Ramos (cell line): ENCODE results near the gene ZNF81.
"Not testable (repeated sequence)": the region's sequence is repeated elsewhere in the genome, so short reads cannot be mapped to it uniquely, and the experiment has no call there.

Experiments used
- in situ Hi-C: fragments of 300-500 bp; cut with MboI; formaldehyde crosslinking; loops from one replicate; pipeline ENCODE4 v1.14.3; 2022; ENCODE audit warnings: low sequenced_read_pairs; ENCODE audit not compliant: unreplicated experiment

Gene ZNF81

DNA sequence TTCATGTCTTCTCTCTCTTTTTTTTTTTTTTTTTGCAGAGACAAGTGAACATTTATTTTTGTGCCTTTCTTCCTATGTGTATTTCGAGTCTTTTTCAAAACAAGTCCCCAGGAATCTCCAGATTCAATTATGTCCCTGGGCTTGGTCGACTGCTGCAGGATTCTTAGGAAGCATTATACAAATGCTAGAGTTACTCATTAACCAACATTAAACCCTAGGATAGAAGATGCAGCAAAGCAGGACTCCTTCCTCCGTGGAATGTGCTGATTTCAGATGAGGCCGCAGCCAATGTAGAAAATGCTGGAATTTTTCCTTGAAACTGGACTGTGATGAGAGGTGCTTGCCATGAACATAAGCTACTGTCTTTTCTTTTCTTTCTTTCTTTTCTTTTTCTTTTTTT lies 3.4 kb downstream of the ZNF81 start:
- in situ Hi-C loops, result no loop called here

DNA sequence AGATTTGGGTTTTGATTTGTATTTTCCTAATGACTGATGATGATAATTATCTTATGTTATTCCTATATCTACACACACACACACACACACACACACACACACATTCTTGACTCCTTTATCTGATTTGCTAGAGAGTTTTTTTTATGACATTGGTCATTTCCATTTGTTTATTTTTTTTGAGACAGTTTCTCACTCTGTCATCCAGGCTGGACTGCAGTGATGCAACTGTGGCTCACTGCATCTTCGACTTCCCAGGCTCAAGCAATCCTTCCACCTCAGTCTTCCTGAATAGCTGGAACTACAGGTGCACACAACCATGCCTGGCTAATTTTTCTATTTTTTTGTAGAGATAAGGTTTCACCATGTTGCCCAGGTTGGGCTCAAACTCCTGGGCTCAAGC lies 6.7 kb downstream of the ZNF81 start:
- in situ Hi-C loops, result no loop called here

DNA sequence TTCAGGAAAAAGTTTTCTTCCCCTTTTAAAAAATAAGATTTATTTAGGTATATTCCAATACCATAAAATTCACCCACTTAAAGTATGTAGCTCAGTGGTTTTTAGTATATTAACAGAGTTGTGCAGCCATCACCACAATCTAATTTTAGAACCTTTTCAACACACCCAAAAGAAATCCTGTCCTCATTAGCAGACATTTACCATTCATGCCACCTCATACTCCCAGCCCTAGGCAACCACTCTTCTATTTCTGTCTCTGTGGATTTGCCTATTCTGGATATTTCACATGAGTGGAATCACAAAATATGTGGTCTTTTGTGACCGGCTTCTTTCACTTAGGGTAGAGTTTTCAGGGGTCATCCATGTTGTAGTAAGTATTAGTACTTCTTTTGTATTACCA lies 7.4 kb downstream of the ZNF81 start:
- in situ Hi-C loops, result no loop called here

DNA sequence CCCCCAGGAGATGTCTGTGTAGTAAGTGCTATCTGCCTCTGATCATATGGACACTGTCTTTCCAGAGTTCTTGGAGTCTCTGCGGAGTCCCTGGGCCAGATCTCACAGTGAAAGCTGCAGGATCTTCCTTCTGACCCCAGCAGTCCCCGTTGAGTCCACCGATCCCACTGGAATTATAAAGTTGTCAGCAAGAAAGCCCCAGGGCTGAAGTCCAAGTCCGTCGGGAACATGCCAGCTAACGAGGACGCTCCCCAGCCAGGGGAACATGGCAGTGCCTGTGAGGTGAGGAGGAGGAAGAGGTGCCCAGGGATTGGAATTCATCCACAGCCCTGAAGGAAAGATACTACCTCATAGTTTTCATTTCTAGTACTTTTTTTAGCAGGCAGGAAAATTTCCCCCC lies 9.3 kb downstream of the ZNF81 start:
- in situ Hi-C loops, result no loop called here

DNA sequence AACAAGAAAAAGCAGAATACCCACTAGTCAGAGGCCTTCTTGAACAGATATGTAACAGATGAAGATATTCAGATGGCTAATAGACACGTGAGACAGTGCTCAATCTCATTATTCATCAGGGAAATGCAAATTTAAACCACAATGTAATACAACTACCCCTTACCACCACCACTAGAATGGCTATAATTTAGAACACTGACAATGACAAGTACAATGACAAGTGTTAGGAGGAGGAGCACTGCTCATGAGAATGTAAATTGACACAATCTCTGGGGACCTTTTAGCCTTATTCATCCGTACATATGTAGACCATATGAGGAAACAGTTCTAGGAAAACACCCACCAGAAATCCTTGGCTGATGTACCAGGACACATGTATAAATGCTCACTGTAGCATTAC lies 13.1 kb downstream of the ZNF81 start:
- in situ Hi-C loops, result no loop called here

DNA sequence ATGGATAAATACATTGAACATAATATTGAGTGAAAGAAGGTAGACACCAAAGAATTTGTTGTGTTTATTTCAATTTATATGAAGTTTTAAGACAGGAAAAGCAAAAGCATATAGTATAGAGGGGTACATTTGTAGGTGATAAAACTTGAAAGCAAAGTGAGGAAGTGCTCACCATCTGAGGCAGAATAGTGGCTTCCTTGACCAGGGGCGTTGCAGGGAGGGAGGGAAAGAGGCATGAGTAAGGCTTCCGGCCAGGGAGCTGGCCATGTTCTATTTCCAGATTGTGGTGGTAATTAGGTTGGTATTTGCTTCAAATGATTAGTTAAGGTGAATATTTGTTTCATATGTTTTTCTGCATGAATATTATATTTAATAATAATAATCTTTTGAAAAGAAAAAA lies 13.7 kb downstream of the ZNF81 start:
- in situ Hi-C loops, result not testable (repeated sequence)

DNA sequence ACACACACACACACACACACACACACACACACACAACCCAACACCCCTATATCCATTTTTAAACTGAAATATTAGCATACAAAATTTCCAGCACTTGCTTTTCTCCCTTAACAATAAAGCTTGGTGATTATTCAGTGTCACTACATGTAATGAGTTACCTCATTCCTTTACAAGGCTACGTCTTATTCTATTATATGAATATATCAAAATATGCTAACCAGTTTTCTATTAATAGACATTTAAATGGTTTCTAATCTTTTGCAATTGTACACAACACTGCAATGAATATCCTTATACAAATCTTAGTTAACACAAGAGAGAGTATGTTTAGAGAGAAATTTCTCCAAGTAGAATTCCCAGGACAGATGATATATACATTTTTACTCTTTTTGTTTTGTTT lies 14.2 kb downstream of the ZNF81 start:
- in situ Hi-C loops, result no loop called here

DNA sequence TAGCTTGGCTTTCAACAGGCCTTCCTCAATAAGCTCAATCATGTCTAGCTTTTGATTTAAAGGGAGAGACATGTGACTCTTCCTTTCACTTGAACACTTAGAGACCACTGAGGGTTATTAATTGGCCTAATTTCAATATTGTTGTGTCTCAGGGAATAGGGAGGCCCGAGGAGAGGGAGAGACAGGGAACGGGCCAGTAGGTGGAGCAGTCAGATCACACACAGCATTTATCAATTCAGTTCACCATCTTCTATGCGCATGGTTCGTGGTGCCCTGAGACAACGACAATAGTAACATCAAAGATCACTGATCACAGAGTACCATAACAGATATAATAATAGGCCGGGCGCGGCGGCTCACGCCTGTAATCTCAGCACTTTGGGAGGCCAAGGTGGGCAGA lies 17.8 kb downstream of the ZNF81 start:
- in situ Hi-C loops, result no loop called here

DNA sequence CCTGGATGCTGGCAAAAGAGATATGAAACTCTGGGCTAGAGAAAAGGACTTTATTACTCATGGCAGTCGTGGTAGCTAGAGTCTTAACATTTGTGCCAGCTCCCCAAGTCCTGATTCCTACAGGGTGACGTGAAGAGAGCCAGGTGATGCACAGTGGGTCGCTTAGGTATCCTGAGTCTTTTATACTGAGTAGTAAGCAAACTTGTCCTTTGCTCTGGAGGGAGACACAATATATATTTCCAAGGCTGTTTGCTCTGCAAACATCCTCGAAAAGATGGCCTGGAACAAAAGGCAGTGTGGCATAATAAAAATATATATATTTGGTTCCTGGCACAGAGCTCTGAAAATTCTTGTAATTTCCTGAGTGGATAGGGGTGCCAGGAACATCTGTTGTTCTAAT lies 23.0 kb downstream of the ZNF81 start:
- in situ Hi-C loops, result no loop called here

DNA sequence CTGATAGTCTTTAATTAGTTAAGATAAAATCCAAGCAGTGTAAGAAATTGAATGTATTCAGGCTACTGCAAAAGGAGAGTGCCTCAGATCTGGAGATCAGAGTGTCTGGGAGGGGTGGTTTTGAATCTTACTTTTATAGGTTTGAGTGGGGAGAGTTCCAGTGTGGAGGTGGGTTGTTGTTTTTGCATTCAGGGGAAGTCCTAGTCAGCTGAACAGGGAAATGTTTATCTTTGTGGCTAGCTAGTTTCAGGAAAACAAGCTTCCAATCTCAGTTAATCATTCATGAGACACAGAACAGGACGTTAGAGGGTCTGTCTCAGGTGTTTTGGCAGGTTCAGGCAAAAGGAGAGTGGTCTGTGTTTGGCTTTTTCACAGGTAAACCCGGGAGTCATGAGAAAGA lies 26.0 kb downstream of the ZNF81 start:
- in situ Hi-C loops, result no loop called here

DNA sequence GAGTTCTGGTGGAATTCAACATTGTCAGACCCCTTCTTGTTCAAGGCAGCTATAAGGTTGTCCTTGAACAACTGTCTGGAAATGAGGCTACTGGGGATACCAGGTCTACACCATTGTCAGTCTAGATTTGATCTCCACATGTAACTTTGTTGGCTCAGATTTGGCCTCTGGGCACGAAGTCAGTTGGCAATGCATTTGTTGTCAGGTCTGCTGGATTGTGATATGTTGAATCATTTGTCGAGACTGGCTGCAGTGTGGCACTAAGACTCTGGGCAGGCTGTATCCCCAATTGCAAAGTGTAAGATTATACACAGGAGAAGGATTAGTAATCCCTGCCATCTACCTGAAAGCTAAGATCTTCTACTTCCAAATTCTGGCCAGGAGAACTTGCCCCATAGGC lies 26.5 kb downstream of the ZNF81 start:
- in situ Hi-C loops, result no loop called here

DNA sequence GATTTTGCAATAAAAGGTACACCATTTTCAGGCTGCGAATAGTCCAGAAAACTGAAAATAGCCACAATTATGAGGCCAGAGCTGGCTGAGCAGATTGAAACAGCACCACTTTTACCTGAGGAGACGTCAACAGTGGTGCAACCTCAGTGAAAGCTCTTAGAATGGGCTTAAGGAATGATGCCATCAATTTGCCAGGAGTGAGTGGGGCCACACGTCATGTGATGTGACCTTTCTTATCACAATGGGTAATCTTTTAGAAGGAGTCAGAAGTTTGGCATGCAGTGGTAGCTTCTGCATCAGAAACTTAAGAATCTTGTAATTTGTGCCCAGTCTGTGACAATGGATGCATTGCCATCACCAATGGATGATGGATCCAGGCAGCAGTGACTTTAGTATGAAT lies 27.6 kb downstream of the ZNF81 start:
- in situ Hi-C loops, result no loop called here

DNA sequence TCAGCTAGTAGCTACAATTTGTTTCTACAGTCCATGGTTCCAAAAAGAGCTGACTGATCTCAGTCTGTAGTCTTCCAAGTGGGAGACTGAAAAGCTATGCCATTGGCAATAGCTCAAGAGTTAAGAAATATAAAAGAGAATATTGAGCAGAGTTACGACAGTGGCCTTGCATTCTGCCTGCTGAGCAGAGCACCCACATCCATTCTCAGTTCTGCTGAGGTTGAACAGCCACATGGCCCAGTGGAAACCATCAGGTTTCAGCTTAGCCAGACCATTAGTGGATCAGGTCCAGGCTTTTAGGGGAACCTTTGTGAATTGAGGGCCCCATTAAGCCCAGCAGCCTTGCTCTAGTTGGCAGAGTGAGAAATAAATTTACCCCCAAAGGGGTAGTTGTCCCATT lies 28.1 kb downstream of the ZNF81 start:
- in situ Hi-C loops, result no loop called here

DNA sequence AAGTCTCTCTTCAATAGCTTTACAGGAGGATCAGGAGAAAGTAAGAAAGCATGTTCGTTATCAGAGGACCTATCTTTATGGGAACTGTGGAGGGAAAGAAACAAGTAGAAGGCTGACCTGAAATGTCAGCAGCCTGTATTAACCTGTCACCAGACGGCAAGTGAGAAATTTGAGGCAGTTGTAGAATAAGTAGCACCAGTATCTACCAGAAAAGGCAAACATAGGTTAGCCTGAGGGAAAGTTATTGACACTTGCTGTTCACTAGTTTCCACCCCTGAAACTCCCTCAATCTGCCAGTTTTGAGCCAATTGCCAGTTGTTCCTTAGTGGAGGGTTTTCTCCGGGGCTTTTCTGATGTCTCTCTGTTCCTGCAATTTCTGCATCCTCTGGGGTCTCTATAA lies 36.4 kb downstream of the ZNF81 start:
- in situ Hi-C loops, result no loop called here

DNA sequence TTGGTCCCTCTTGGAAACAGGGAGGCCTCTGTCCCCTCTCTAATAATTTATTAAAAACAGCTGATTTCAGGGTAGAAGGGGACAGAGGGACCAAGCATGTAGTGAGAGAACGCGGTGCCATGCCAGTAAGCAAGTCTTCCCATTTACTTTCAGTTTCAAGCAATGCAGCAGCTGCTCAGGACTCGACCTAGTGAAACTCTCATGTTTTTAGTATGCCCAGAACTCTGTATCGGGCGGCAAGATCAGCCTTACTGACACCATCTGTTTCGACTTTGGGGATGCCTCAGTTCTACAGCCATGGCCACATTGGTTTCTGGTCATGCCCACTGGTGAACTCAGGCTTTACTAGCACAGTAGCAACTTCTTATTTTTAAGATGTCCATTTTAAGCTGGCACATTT lies 40.6 kb downstream of the ZNF81 start:
- in situ Hi-C loops, result no loop called here

DNA sequence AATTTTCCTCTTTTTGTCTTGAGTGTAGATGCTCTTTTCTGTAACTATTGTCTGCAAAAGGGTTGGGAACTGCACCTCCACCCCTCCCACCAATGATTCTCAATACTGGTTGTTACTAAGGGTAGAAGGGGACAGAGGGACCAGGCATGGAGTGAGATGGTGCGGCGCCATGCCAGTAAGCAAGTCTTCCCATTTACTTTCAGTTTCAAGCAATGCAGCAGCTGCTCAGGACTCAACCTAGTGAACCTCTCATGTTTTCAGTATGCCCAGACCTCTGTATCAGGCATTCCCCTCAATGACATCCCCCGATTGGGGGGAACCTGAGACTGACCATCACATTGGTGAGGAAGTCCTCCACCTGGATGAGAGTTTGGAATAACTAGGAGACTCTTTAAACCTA lies 41.5 kb downstream of the ZNF81 start:
- in situ Hi-C loops, result no loop called here

DNA sequence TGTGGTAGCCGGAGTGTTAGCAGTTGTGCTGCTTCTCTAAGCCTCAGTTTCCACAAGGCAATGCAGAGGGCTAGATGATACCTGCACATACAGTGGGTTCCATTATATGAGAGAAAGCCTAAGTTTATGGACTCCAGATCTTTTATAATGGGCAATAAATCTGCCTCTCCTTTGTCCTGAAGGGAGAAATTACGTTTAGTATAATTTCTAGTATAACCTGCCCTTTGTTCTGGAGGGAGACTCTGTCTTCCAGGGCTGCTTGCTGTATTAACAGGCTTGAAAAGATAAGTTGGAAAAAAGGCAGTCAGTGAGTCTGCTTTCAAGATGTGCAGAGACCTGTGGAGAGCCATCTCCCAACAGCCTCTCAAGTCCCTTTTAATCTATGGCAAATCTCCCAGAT lies 42.8 kb downstream of the ZNF81 start:
- in situ Hi-C loops, result no loop called here

DNA sequence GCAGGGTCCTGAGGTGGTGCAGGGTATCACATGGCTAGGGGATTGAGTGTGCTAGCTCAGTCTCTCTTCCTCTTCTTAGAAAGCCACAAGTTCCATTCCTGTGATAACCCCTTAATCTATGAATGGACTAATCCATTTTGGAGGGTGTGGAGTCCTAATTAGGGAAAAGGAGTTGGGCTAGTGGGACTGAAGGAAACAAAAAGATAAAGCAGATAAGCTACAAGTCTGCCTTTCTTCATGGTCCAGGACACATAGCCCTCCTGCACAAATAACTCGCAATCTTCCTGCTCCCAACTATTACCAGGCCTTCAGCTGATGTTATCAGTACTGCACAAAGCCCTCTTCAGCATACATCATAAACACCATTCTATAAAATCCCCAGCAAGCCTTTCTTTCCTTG lies 44.2 kb downstream of the ZNF81 start:
- in situ Hi-C loops, result no loop called here

DNA sequence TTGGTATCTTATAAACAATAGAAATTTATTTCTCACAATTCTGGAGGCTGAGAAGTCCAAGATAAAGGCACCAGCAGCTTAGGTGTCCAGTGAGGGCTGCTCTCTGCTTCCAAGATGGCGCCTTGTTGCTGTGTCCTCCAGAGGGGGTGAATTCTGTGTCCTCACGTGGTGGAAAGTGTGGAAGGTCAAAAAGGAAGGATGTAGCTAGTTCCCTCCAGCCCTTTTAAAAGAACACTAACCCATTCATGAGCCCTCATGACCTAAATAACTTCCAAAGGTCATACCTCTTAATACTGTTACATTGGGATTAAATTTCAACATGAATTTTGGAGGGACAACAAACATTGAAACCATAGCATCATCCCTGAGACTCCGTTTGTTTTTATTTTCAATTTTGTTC lies 48.8 kb downstream of the ZNF81 start:
- in situ Hi-C loops, result no loop called here

DNA sequence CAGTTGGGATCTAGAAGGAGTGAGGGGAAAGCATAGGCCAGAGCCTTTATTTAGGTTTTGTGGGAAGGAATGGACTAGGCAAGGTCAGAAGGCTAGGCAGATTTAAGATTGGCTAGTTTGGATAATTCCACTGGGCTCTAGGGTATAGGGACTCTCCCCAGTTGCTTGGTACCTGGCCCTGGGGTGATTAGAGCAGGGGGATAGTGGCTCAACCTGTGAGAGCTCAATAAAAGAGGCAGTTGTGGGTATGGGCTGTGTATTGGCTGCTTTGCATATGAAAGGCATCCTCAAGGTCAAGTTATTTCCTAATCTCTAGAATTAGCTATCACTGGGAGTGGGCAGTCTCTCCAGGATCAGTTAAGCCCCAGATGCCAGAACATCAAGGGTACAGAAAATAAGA lies 61.3 kb downstream of the ZNF81 start:
- in situ Hi-C loops, result no loop called here

DNA sequence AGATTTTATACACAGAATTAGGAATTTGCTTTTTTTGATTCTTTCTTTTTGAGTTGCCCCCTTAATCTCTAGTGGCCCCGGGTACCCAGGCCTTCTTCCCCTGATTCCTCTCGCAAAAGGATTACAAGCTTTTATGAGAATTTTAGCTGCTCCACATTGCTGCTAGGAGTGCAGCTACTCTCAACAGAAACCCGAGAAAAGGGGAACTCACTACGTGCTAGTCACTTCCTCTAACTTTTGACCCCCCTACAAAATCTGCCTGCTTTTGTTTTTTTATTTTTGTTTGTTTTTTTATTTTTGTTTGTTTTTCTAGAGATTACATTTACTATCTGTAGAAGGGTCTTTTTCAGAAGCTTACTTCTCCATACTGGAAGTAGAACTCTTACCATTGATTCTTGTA lies 64.1 kb downstream of the ZNF81 start:
- in situ Hi-C loops, result no loop called here

DNA sequence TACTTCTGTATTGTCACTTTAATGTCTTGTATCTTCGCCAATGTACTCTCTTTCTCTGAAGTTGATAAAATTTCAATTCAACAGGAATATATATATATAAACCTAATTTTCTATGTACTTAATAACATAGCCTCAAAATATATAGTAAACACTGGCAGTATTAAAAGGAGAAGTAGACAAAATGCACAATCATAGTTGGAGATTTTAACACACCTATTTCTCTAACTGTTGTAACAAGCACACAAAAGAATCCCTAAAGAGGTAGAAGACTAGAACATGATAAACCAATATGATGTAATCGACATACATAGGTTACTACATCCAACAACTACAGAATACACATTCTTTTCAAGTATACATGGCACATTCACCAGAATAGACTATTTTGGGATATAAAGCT lies 65.5 kb downstream of the ZNF81 start:
- in situ Hi-C loops, result no loop called here

DNA sequence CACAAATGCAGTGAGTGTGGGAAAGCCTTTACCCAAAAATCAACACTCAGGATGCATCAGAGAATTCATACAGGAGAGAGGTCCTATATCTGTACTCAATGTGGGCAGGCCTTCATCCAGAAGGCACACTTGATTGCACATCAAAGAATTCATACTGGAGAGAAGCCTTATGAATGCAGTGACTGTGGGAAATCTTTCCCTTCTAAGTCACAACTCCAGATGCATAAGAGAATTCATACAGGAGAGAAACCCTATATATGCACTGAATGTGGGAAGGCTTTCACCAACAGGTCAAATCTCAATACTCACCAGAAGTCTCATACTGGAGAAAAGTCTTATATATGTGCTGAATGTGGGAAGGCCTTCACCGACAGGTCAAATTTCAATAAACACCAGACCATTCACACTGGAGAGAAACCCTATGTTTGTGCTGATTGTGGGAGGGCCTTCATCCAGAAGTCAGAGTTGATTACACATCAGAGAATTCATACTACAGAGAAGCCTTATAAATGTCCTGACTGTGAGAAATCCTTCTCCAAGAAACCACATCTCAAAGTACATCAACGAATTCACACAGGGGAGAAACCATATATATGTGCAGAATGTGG lies 79.3 kb downstream of the ZNF81 start:
- in situ Hi-C loops, result no loop called here
